Hepatocyte (in vitro differentiated cells): ENCODE data around the gene VGLL4.

Experiments used
- EZH2 ChIP-seq: fragments of 200-600 bp; sonication (generic); IDR thresholded peaks from 2 replicates; pipeline ENCODE4 v1.6.1; 2016; ENCODE audit warnings: antibody characterized with exemption, mild to moderate bottlenecking, borderline replicate concordance
- EZH2phosphoT487 ChIP-seq: fragments of 200-600 bp; sonication (generic); IDR thresholded peaks from one replicate; pipeline ENCODE4 v1.6.1; 2018; ENCODE audit warnings: antibody characterized with exemption, mild to moderate bottlenecking, low read depth, moderate library complexity; ENCODE audit not compliant: unreplicated experiment, severe bottlenecking
- TF ChIP-seq, protein P1 (sequence below): fragments of 200-600 bp; sonication (generic); IDR thresholded peaks from 2 replicates; pipeline ENCODE4 v1.5.1; 2016; ENCODE audit warnings: antibody characterized with exemption, mild to moderate bottlenecking; ENCODE audit not compliant: poor library complexity

DNA sequence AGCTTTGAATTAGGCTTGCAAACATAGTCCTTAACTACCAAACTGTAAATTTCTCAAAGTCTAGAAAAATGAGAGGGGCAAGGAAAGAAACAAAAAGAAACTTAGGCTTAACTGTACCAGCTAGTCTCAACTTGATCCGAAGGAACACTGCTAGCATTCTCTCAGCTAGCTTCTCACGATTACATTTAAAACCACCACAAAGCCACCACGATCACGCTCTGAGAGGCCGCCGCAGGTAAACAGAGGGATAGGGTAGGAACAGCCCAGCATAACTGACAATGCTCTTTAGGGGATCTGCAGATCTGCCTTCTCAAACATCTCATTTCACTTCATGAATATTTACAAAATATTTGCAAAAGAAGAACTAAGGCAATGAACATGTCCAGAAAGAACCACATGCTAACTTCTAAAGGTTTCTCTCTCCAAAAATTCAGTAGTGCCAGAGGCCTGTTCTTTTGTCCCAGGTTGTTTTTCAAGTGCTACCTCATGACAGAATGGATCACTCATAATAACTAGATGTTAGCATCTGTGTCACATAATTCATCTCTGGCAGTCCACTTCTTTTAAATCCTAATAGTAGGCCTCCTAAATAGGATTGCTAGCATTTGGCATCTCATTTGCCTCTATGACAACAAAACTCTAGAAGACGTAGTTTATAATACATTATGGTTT is 18.9 kb downstream of the VGLL4 start:
- TF ChIP-seq, protein P1, sequence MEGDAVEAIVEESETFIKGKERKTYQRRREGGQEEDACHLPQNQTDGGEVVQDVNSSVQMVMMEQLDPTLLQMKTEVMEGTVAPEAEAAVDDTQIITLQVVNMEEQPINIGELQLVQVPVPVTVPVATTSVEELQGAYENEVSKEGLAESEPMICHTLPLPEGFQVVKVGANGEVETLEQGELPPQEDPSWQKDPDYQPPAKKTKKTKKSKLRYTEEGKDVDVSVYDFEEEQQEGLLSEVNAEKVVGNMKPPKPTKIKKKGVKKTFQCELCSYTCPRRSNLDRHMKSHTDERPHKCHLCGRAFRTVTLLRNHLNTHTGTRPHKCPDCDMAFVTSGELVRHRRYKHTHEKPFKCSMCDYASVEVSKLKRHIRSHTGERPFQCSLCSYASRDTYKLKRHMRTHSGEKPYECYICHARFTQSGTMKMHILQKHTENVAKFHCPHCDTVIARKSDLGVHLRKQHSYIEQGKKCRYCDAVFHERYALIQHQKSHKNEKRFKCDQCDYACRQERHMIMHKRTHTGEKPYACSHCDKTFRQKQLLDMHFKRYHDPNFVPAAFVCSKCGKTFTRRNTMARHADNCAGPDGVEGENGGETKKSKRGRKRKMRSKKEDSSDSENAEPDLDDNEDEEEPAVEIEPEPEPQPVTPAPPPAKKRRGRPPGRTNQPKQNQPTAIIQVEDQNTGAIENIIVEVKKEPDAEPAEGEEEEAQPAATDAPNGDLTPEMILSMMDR, result no peak
- TF ChIP-seq EZH2phosphoT487, result no peak
- no peak for TF ChIP-seq EZH2
